Kidney (tissue), 22 donors: ENCODE measurements around the gene SFXN5. TPM values are rescaled to one million over a fixed set of nuclear protein-coding genes. Genes with fewer than 3 reads are reported as not detected.
"Not testable (repeated sequence)": the region's sequence is repeated elsewhere in the genome, so short reads cannot be mapped to it uniquely, and the experiment has no call there.

ENCODE experiments used
- DNase-seq, 5 donors: peaks; one replicate each; pipeline ENCODE4 v3.0.0-alpha.2; 2013 to 2020
- FAIRE-seq: peaks from 2 replicates; lab custom pipeline; 2012; peaks lifted over from hg19 to GRCh38; lab: Jason Lieb, UNC
- H3K27ac ChIP-seq, 2 donors: one replicate each; pipeline ENCODE4 v1.7.0; 2013; ENCODE audit warnings: low read depth in 2 of 2, low read length in 2 of 2, inconsistent platforms in 1 of 2
- H3K27me3 ChIP-seq: one replicate; pipeline ENCODE4 v1.7.1; 2013; ENCODE audit warnings: low read length, inconsistent platforms; ENCODE audit not compliant: control insufficient read depth, insufficient read depth
- H3K36me3 ChIP-seq, 3 donors: one replicate each; pipeline versions ENCODE4 v1.7.0 to v1.7.1; 2013; ENCODE audit warnings: low read length in 3 of 3, control low read depth in 1 of 3, inconsistent platforms in 1 of 3; ENCODE audit not compliant: insufficient read depth in 3 of 3, control insufficient read depth in 2 of 3
- H3K4me1 ChIP-seq, 3 donors: one replicate each; pipeline versions ENCODE4 v1.7.0 to v1.7.1; 2013; ENCODE audit warnings: low read length in 3 of 3, inconsistent platforms in 1 of 3, low read depth in 1 of 3; ENCODE audit not compliant: control insufficient read depth in 2 of 3, insufficient read depth in 2 of 3
- H3K4me3 ChIP-seq, 3 donors: one replicate each; pipeline versions ENCODE4 v1.7.0 to v1.8.1; 2013; ENCODE audit warnings: low read length in 3 of 3, control low read depth in 1 of 3, inconsistent platforms in 1 of 3
- H3K9ac ChIP-seq, 3 donors: one replicate each; pipeline versions ENCODE4 v1.7.0 to v1.7.1; 2013; ENCODE audit warnings: low read length in 3 of 3, control low read depth in 1 of 3, inconsistent platforms in 1 of 3
- H3K9me3 ChIP-seq, 3 donors: one replicate each; pipeline versions ENCODE4 v1.7.0 to v1.7.1; 2013; ENCODE audit warnings: low read length in 3 of 3, control low read depth in 1 of 3, inconsistent platforms in 1 of 3; ENCODE audit not compliant: control insufficient read depth in 2 of 3, insufficient read depth in 1 of 3
- CTCF ChIP-seq: IDR thresholded peaks from 3 replicates; pipeline ENCODE4 v1.5.1; 2012; ENCODE audit warnings: mild to moderate bottlenecking, moderate library complexity, borderline replicate concordance; ENCODE audit not compliant: insufficient read depth; ENCODE audit errors: extremely low read depth
- intact Hi-C: fragments of 100-400 bp; cut with DNase I; formaldehyde crosslinking; loops from one replicate; pipeline ENCODE4 v1.11.1; 2022
- long read RNA-seq, 10 donors: library from polyadenylated mRNA in 1 of 10; unstranded in 1 of 10; transcript quantifications; one replicate each; pipeline ENCODE4 v2.0.0 and lab custom pipeline, GENCODE V29; 2021 to 2026
- polyA plus RNA-seq: library from polyadenylated mRNA; stranded (reverse); fragments of 350-450 nt; fragmentation: Illumina TruSeq; extraction: RNeasy Lipid Tissue Mini Kit (QIAGEN cat#74804); gene quantifications from one replicate; pipeline ENCODE4 v1.2.3, GENCODE V29; 2014; ENCODE audit warnings: low read depth, low replicate concordance; ENCODE audit not compliant: insufficient read depth
- total RNA-seq: library from RNA; stranded (reverse); fragmentation: NEBNext Ultra II Directional; extraction: Animal tissue kit (Norgen Biotek cat#: 25700); gene quantifications from one replicate; pipeline ENCODE4 v1.2.1, GENCODE V29; 2021
- donor health status: control.
- donor health status: control.
- donor health status: control.
- donor health status: control.
- donor health status: control.
- donor health status: DM: yes; HTN: yes; CAD: no.
- donor health status: Normal renal cell carcinoma (clear cell type).

Gene SFXN5
- total RNA-seq (21.4 TPM), polyA plus RNA-seq (35.9 TPM)
- long read RNA-seq, donor 1 = 0 reads
- long read RNA-seq, donor 2, full-length matches to known transcripts = 3 of 3 reads
- long read RNA-seq, donor 2, partial matches to known transcripts = 0 of 3 reads
- long read RNA-seq, donor 2, other reads (novel, unspliced or antisense) = 0 of 3 reads
- long read RNA-seq, donor 3, partial matches to known transcripts = 0 of 1 reads
- long read RNA-seq, donor 3, other reads (novel, unspliced or antisense) = 0 of 1 reads
- long read RNA-seq, donor 4, full-length matches to known transcripts = 1 of 1 reads
- long read RNA-seq, donor 4, partial matches to known transcripts = 0 of 1 reads
- long read RNA-seq, donor 4, other reads (novel, unspliced or antisense) = 0 of 1 reads
- long read RNA-seq, donor 5 = 0 reads
- long read RNA-seq, donor 6 = 0 reads
- long read RNA-seq, donor 7, partial matches to known transcripts = 5 of 45 reads
- long read RNA-seq, donor 7, other reads (novel, unspliced or antisense) = 39 of 45 reads
- long read RNA-seq, donor 8 = 0 reads
- long read RNA-seq, donor 9, full-length matches to known transcripts = 1 of 1 reads
- long read RNA-seq, donor 9, partial matches to known transcripts = 0 of 1 reads
- long read RNA-seq, donor 9, other reads (novel, unspliced or antisense) = 0 of 1 reads
- long read RNA-seq, donor 10, full-length matches to known transcripts = 2 of 2 reads
- long read RNA-seq, donor 10, partial matches to known transcripts = 0 of 2 reads
- long read RNA-seq, donor 10, other reads (novel, unspliced or antisense) = 0 of 2 reads

- Histone ChIP-seq H3K4me3 (peak within 1 kb of the TSS; percentile 78 to 85 (median 83)), H3K9me3 (no peaks in the 10 kb centered on the region), H3K9ac (peak within 1 kb of the TSS; percentile 58 to 86 (median 81)), H3K36me3 (peaks cover 0 to 9% (median 3%) of the 10 kb centered on the region in 3 donors), H3K27ac (peak within 1 kb of the TSS; percentile 94 to 98), H3K27me3 (no peaks in the 10 kb centered on the region), H3K4me1 (peaks cover 0 to 21% (median 11%) of the 10 kb centered on the region in 3 donors)
- FAIRE-seq (no peak), DNase-seq (peak; percentile 98 to 99 (median 98))
- peak; percentile 4 for TF ChIP-seq CTCF
- intact Hi-C loops = no loop called here
Observed at GRCh38 chr2:73071360-73072128, at the start of gene SFXN5. TSS of gene SFXN5 (minus strand) at chr2:73071712. CDS start at chr2:73071705, 7 bp downstream.

DNA sequence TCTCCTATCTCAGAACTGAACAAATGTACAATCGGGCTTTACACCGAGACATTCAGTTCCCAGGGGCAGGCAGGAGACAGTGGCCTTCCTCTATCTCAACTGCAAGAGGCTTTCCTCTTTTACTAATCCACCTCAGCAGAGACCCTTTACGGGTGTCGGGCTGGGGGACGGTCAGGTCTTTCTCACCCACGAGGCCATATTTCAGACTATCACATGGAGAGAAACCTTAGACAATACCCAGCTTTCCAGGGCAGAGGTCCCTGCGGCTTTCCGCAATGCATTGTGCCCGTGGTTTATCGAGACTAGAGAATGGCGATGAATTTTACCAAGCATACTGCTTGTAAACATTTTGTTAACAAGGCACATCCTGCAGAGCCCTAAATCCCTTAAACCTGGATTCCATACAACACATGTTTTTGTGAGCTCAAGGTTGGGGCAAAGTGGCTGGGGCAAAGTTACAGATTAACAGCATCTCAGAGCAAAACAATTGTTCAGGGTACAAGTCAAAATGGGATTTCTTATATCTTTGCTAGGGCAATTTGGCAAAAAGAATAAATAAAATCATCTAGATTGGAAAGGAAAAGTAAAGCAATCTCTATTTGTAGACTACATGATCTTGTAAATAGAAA, 48.2 kb upstream of the SFXN5 start:
- intact Hi-C loops, H3K27ac ChIP-seq, DNase-seq, H3K27me3 ChIP-seq, FAIRE-seq, H3K9me3 ChIP-seq, H3K4me1 ChIP-seq, H3K36me3 ChIP-seq, H3K9ac ChIP-seq: not testable (repeated sequence)
- H3K4me3 ChIP-seq = peak overlapping the region in 1 of 3 donors; percentile 14

DNA sequence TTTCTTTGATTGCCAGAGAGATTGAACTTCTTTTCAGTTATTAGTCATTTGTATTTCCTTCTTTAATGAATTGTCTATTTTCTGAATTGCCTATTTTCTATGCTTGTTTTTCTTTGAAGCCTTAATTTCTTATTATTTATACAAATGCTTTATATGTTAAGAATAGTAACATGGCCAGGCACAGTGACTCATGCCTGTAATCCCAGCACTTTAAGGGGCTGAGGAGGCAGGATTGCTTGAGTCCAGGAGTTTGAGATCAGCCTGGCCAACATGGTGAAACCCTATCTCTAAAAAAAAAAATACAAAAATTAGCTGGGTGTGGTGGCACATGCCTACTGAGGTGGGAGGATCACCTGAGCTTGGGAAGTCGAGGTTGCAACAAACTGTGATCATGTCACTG, 45.9 kb upstream of the SFXN5 start:
- DNase-seq (no peak), FAIRE-seq (no peak)
- Histone ChIP-seq H3K27ac (no peak overlapping the region), H3K9me3 (no peaks in the 10 kb centered on the region), H3K4me3 (no peak overlapping the region), H3K4me1 (no peaks in the 10 kb centered on the region), H3K36me3 (no peaks in the 10 kb centered on the region), H3K9ac (no peak overlapping the region), H3K27me3 (no peaks in the 10 kb centered on the region)
- intact Hi-C loops = no loop called here
- TF ChIP-seq CTCF = no peak
